Stomach smooth muscle (tissue), 2 donors: ENCODE results near the gene TPO.
"Not testable (repeated sequence)": the region's sequence is repeated elsewhere in the genome, so short reads cannot be mapped to it uniquely, and the experiment has no call there.

Experiments
- H3K27ac ChIP-seq: one replicate; pipeline ENCODE4 v1.7.0; 2013; ENCODE audit warnings: mild to moderate bottlenecking, low read length, inconsistent platforms
- H3K27me3 ChIP-seq, 2 donors: one replicate each; pipeline ENCODE4 v1.7.0; 2013; ENCODE audit warnings: low read length in 2 of 2; ENCODE audit not compliant: insufficient read depth in 2 of 2, control insufficient read depth in 1 of 2
- H3K36me3 ChIP-seq, 2 donors: one replicate each; pipeline ENCODE4 v1.7.0; 2013; ENCODE audit warnings: low read length in 2 of 2; ENCODE audit not compliant: control insufficient read depth in 2 of 2, insufficient read depth in 2 of 2
- H3K4me1 ChIP-seq: one replicate; pipeline ENCODE4 v1.7.0; 2013; ENCODE audit warnings: low read length; ENCODE audit not compliant: control insufficient read depth, insufficient read depth
- H3K4me3 ChIP-seq, 2 donors: one replicate each; pipeline ENCODE4 v1.7.0; 2013; ENCODE audit warnings: low read length in 2 of 2
- H3K9ac ChIP-seq, 2 donors: one replicate each; pipeline ENCODE4 v1.7.0; 2013; ENCODE audit warnings: low read length in 2 of 2, mild to moderate bottlenecking in 1 of 2
- H3K9me3 ChIP-seq, 2 donors: one replicate each; pipeline ENCODE4 v1.7.0; 2013; ENCODE audit warnings: low read length in 2 of 2; ENCODE audit not compliant: control insufficient read depth in 2 of 2
- donor health status: healthy.
- donor health status: Pancreatic carcinoma.

TPO gene

DNA sequence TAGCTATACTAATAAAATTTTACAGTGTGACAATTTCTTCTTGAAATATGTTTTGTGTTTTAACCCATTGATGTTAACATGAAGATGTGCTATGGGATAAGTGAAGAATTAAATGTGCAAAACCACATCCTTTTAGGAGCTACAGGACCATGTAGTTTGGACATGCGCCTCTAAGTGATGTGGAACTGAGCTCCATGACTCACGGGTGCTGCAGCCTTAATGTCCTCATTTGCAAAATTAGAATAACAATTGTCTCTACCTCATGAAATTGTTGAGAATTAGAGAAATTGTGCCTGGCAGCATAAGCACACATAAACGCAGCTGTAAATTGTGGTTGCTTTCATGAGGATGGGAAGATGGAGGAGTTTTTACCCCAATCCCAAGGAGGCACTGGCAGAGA is 31.6 kb upstream of the TPO start:
- Histone ChIP-seq H3K27me3 (no peaks in the 10 kb centered on the region), H3K9me3 (no peaks in the 10 kb centered on the region), H3K4me3 (no peak overlapping the region), H3K4me1 (no peaks in the 10 kb centered on the region), H3K36me3 (no peaks in the 10 kb centered on the region), H3K27ac (no peak overlapping the region), H3K9ac (no peak overlapping the region)

GRCh38 chr2:1387954-1388725 is 25.1 kb upstream of the TPO start:
- not testable (repeated sequence) for H3K27ac ChIP-seq, H3K36me3 ChIP-seq, H3K4me1 ChIP-seq, H3K9ac ChIP-seq, H3K9me3 ChIP-seq, H3K4me3 ChIP-seq, H3K27me3 ChIP-seq

- H3K4me1 ChIP-seq, H3K36me3 ChIP-seq, H3K4me3 ChIP-seq, H3K27ac ChIP-seq, H3K9ac ChIP-seq, H3K27me3 ChIP-seq, H3K9me3 ChIP-seq: not testable (repeated sequence)
Measured at GRCh38 chr2:1390118-1390517, 23.1 kb upstream of the TPO start.

GRCh38 chr2:1393321-1393720 is 19.9 kb upstream of the TPO start:
- Histone ChIP-seq H3K27me3 (no peaks in the 10 kb centered on the region), H3K4me3 (no peak overlapping the region), H3K4me1 (no peaks in the 10 kb centered on the region), H3K9me3 (no peaks in the 10 kb centered on the region), H3K27ac (no peak overlapping the region), H3K9ac (no peak overlapping the region), H3K36me3 (no peaks in the 10 kb centered on the region)

GRCh38 chr2:1394709-1395408 is 18.4 kb upstream of the TPO start:
- H3K27ac ChIP-seq: no peak overlapping the region
- H3K9me3 ChIP-seq: no peaks in the 10 kb centered on the region
- no peaks in the 10 kb centered on the region for H3K36me3 ChIP-seq
- no peak overlapping the region for H3K9ac ChIP-seq
- H3K27me3 ChIP-seq: no peaks in the 10 kb centered on the region
- H3K4me1 ChIP-seq: no peaks in the 10 kb centered on the region
- no peak overlapping the region for H3K4me3 ChIP-seq

DNA sequence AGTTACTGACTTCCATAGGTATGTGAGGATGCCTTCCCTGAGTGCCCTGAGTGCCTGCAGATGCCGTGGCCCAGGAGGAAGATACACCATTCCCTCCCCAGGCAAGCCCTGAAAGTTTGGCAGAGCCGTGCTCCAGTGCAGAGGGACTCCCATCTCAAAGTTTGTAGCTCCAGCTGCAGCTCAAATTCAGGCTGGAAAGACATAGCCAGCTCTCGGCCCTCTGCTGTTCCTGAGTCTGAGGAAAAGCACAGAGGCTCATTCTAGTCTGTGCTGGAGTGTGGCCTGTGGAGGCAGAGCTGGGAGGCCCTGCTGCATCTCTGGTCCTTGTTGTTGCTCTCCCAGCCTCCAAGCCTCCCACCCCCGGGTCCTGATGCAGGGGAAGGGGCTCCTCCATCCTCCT is 15.9 kb upstream of the TPO start:
- H3K36me3 ChIP-seq: no peaks in the 10 kb centered on the region
- H3K9me3 ChIP-seq: no peaks in the 10 kb centered on the region
- no peaks in the 10 kb centered on the region for H3K4me1 ChIP-seq
- no peak overlapping the region for H3K4me3 ChIP-seq
- no peaks in the 10 kb centered on the region for H3K27me3 ChIP-seq
- H3K27ac ChIP-seq: no peak overlapping the region
- H3K9ac ChIP-seq: no peak overlapping the region

GRCh38 chr2:1398191-1398590 is 15.1 kb upstream of the TPO start:
- H3K4me3 ChIP-seq: no peak overlapping the region
- H3K27ac ChIP-seq: no peak overlapping the region
- no peaks in the 10 kb centered on the region for H3K9me3 ChIP-seq
- no peaks in the 10 kb centered on the region for H3K4me1 ChIP-seq
- H3K36me3 ChIP-seq: no peaks in the 10 kb centered on the region
- no peak overlapping the region for H3K9ac ChIP-seq
- no peaks in the 10 kb centered on the region for H3K27me3 ChIP-seq

DNA sequence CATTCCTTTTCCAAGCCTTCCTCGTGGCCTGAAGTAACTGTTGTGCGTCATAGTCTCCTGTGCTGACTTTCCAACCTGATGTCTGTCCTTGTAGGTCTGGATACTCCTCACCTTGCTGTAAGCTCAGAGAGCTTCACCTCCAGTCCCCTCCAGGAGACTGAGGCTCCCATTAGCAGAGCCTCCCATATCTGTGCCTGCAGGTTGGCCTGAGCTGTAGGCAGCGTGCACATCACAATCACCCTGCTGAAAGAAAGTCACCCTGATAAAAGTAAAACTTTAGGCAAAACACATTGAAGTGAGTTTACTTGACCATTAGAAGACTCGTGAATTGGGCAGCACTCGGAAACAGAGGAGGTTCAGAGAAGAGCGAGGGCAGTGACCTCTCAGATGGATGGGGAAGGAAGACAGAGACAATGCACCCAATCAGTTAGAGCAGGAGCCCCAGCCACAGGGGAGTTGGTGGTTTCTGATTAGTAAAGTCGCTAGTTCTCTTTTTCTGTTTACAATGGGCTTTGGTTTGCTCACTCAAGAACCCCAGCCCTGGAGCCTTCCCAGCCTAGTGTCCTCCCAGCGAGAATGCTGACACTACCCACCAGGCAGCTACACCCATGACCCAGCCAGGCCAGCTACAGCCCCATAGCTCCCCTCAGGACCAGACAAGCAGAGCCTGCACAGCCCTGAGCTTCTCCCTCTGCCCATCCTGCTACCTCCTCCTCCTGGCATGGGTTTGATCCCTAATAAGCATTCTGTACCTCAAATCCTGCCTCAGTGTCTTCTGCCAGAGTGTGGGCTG is 12.1 kb upstream of the TPO start:
- Histone ChIP-seq H3K36me3 (no peaks in the 10 kb centered on the region), H3K4me3 (no peak overlapping the region), H3K9ac (no peak overlapping the region), H3K9me3 (no peaks in the 10 kb centered on the region), H3K27ac (no peak overlapping the region), H3K27me3 (no peaks in the 10 kb centered on the region), H3K4me1 (no peaks in the 10 kb centered on the region)

GRCh38 chr2:1402064-1402463 is 11.2 kb upstream of the TPO start:
- no peak overlapping the region for H3K27ac ChIP-seq
- no peaks in the 10 kb centered on the region for H3K27me3 ChIP-seq
- H3K9me3 ChIP-seq: no peaks in the 10 kb centered on the region
- no peak overlapping the region for H3K4me3 ChIP-seq
- H3K4me1 ChIP-seq: no peaks in the 10 kb centered on the region
- no peak overlapping the region for H3K9ac ChIP-seq
- H3K36me3 ChIP-seq: no peaks in the 10 kb centered on the region

DNA sequence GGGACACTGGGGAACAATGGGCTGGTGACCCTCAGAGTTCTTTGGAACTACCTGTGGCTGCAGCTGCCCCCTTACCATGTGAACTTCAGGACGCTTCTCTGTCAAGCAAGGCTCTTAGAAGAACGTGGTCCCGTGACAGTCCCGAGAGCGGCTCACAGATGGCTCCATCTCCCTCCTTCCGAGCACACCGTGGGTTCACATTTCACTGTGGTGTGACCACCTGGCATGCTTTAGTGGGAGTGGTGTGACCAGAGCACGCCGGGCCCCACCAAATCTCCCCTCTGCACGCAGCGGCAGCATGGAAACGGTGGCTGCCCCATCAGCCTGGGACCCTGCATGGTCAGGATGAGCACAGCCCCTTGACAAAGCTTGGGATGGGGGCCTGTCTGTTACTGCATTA is 9.7 kb upstream of the TPO start:
- H3K9me3 ChIP-seq: no peaks in the 10 kb centered on the region
- H3K27me3 ChIP-seq: no peaks in the 10 kb centered on the region
- H3K4me1 ChIP-seq: no peaks in the 10 kb centered on the region
- no peak overlapping the region for H3K27ac ChIP-seq
- H3K9ac ChIP-seq: no peak overlapping the region
- H3K4me3 ChIP-seq: no peak overlapping the region
- no peaks in the 10 kb centered on the region for H3K36me3 ChIP-seq

- Histone ChIP-seq H3K9ac (no peak overlapping the region), H3K4me1 (no peaks in the 10 kb centered on the region), H3K27me3 (no peaks in the 10 kb centered on the region), H3K4me3 (no peak overlapping the region), H3K36me3 (no peaks in the 10 kb centered on the region), H3K9me3 (no peaks in the 10 kb centered on the region), H3K27ac (no peak overlapping the region)
Measured at GRCh38 chr2:1405124-1405523, 8.1 kb upstream of the TPO start.
